Measurements from ENCODE around the gene JMJD7.

DNA sequence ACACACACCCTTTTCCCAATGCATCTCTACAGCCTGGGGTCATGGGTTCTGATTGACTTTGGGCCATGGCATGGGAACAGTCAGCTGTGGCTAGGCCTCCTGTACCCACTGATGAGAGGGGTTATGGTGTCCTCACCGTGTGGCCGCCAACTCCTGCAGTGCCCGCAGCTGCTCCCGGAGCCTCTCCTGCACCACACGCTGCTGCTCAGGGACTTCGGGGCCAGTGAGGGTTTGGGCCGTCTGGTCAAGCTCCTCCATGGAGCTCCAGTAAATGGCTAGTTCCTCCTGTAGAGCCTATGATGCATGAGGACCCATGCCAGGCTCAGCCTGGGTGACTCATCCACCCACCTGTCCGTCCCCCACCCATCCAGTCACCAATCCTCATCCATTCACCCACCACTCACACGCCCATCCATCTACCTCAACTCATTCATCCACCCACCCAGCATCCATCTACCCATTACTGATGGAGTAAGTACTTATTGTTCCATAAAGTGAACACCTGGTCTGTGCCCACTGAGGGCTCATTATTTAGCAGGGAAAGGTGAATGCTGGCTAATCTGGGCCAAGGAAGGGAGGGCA lies 44.4 kb downstream of the JMJD7 start:
- TF ChIP-seq, protein P1, sequence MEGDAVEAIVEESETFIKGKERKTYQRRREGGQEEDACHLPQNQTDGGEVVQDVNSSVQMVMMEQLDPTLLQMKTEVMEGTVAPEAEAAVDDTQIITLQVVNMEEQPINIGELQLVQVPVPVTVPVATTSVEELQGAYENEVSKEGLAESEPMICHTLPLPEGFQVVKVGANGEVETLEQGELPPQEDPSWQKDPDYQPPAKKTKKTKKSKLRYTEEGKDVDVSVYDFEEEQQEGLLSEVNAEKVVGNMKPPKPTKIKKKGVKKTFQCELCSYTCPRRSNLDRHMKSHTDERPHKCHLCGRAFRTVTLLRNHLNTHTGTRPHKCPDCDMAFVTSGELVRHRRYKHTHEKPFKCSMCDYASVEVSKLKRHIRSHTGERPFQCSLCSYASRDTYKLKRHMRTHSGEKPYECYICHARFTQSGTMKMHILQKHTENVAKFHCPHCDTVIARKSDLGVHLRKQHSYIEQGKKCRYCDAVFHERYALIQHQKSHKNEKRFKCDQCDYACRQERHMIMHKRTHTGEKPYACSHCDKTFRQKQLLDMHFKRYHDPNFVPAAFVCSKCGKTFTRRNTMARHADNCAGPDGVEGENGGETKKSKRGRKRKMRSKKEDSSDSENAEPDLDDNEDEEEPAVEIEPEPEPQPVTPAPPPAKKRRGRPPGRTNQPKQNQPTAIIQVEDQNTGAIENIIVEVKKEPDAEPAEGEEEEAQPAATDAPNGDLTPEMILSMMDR (IDR thresholded peaks at IDR 0.05), result no peak
- no peak for TF ChIP-seq POLR2A (IDR thresholded peaks at IDR 0.05)
- no peak for TF ChIP-seq EP300 (IDR thresholded peaks at IDR 0.05)
